KOPT-K1 (cell line): ENCODE data around the gene ISG20.
A peak's percentile ranks its signal among the peaks of the same experiment; 100 is the strongest.
"Not testable (repeated sequence)": the region's sequence is repeated elsewhere in the genome, so short reads cannot be mapped to it uniquely, and the experiment has no call there.

Experiments
- H3K27ac ChIP-seq: fragments of 200-600 bp; sonication (generic); 2 replicates; pipeline ENCODE4 v1.5.1; 2016; ENCODE audit warnings: antibody characterized with exemption, mild to moderate bottlenecking, low read depth, low read length; ENCODE audit not compliant: poor library complexity, severe bottlenecking
- H3K36me3 ChIP-seq: fragments of 200-600 bp; sonication (generic); 2 replicates; pipeline ENCODE4 v1.5.1; 2017; ENCODE audit warnings: antibody characterized with exemption, mild to moderate bottlenecking, low read length, moderate library complexity; ENCODE audit not compliant: insufficient read depth
- H3K9me3 ChIP-seq: fragments of 200-600 bp; sonication (generic); 2 replicates; pipeline ENCODE4 v1.5.1; 2017; ENCODE audit warnings: antibody characterized with exemption, low read length, mild to moderate bottlenecking; ENCODE audit not compliant: insufficient read depth, poor library complexity, severe bottlenecking

Gene ISG20

DNA sequence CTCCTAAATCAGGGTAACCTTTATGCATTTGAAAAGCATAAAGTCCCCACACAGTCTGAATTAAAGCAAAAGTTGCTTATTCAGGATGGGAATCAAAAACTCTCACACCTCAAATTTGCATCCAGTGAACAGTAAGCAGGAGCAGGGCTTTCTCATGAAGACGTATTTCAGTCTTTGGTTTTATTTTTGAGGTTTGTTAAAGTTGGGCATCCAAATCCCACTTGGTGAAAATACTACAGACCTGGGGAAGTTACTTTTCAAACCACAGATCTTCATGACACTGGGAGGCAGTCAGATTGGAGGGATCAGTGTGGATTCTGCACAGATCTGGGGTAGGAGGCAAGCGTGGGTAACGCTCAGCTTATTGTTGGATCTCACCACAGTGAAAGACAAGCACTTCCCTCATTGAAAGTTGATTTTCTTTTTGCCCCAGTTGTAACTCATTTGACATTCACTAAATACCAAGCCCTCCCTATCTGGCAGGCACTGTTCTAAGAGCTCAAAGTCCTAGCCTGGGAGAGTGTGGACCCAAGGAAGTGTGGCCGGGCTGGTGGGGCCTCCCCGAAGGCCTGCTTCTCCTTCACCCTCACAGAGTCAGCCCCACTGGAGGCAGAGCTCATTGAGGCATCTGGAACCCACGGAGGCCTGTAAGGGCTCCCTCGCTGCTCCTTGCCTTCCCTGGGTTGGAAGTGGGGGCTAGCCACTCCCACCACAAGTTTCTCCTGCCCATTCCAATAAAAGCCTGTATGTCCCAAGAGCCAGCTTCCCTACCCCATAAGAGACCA, 783 bp upstream of the ISG20 start:
- peak overlapping the region; percentile 68 for H3K27ac ChIP-seq
- H3K36me3 ChIP-seq, result peaks cover 26% of the 10 kb centered on the region
- no peaks in the 10 kb centered on the region for H3K9me3 ChIP-seq

DNA sequence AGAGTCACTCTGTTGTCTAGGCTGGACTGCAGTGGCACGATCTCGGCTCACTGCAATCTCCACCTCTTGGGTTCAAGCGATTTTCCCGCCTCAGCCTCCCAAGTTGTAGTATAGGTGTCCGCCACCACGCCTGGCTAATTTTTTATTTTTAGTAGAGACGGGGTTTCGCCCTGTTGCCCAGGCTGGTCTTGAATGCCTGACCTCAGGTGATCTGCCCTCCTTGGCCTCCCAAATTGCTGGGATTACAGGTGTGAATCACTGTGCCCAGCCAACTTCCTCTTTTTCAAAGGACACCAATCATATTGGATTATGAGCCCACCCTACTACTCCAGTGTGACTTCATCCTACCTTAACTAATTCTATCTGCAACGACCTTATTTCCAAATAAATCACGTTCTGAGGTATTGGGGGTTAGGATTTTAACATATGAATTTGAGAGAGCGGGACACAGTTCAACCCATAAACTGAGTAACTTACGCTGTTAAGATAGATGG, 3.2 kb downstream of the ISG20 start:
- H3K27ac ChIP-seq, result no peak overlapping the region
- no peaks in the 10 kb centered on the region for H3K9me3 ChIP-seq
- H3K36me3 ChIP-seq, result no peaks in the 10 kb centered on the region

DNA sequence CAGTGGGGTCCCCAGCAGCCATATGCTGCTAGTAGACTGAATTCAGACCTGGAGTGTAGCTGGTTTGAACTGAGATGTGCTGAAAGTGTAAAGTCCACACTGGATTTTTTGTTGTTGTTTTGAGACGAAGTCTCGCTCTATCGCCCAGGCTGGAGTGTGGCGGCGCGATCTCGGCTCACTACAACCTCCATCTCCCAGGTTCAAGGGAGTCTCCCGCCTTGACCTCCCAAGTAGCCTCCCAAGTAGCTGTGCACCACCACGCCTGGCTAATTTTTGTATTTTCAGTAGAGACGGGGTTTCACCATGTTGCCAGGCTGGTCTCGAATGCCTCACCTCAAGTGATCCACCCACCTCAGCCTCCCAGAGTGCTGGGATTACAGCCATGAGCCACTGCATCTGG, 3.7 kb downstream of the ISG20 start:
- H3K27ac ChIP-seq, H3K36me3 ChIP-seq, H3K9me3 ChIP-seq: not testable (repeated sequence)

DNA sequence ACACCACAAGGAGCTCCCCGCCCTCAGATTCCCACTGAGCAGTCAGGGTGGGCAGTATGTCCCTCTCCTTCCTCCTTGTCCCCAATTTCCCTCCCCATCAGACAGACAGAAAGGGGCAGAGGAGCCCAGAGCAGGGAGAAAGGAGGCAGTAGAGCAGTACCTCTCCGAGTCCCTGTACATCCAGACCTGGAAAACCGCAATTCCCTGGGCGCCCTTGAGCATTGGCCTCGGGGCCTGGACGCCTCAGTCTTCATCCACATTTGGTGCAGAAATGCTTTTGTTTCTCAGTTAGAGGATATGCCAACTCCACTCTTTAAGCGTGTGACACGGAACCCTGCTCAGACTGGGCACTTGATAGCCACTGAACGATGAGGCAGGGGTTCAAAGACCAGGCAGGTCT, 5.9 kb downstream of the ISG20 start:
- H3K9me3 ChIP-seq, result no peaks in the 10 kb centered on the region
- no peaks in the 10 kb centered on the region for H3K36me3 ChIP-seq
- H3K27ac ChIP-seq, result no peak overlapping the region

DNA sequence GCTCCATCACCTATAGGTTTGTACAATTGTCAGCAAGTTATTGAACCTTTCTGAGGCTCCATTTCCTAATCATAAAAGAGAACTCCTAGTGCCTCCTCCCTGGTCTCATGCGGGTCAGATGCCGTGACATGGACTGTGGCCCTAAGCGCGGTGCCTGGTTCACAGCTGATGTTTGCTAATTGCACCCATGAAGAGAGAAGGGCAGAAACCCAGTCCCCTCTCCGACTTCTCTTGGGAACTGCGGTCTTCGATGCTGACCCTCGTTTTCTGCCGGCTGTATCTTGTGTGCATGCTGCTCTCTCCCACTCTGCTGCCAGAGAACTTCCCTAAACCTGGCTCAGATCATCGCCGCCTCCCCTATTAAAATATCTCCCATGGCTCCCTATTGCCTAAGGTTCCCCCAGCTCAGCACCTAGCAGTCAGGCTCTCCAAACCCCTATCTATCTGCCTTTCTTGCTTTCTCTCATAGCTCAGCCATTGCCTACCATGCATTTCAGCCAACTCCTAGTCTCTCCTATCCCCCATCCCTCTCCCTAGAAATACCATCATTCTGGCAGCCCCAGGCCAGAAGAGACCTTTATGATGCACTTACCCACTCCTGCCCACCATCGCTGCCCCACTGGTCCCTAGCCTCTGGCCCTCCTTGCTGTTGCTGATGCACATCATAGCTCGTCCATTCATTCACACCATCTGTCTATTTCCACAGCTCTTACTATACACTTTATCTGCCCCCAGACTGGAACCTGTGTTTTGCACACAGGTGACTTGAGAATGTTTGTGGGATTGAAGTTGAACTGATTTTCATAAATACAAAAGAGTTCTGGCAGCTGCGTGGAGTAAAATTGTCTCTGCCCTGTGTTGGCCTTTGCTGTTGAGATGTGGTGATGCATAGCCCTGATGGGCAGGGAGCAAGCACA, 6.6 kb downstream of the ISG20 start:
- Histone ChIP-seq H3K36me3 (no peaks in the 10 kb centered on the region), H3K27ac (no peak overlapping the region), H3K9me3 (no peaks in the 10 kb centered on the region)

DNA sequence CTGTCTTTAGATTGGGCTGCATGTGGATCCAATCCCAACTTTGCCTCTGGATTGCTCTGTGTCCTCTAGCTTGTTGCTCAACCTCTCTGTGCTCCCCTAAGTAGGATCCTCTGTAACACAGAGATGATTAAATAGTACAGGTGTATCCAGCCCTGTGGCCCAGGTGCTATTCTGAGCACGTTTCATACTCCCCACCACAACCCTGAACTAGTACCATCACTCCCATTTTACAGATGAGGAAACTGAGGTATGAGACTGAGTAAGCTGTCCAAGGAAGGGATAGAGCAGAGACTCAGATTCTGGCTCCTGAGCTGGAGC, 7.2 kb downstream of the ISG20 start:
- Histone ChIP-seq H3K27ac (no peak overlapping the region), H3K36me3 (no peaks in the 10 kb centered on the region), H3K9me3 (no peaks in the 10 kb centered on the region)

DNA sequence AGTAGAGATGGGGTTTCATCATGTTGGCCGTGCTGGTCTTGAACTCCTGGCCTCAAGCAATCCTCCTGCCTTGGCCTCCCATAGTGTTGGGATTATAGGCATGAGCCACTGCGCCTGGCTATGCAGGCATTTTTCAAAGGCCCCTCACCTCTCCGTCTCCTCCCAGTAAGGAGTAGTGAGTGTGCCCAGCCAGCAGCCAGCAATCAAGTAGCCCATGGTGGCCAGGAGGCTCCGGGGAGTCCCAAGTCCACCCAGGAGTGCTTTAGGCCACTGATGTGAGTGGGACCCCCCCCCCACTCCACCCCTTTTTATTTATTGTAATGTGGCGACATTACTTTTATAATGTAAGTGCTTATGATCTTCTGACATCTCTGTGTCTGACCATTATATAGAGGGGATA, 8.1 kb downstream of the ISG20 start:
- no peaks in the 10 kb centered on the region for H3K9me3 ChIP-seq
- H3K27ac ChIP-seq, result no peak overlapping the region
- H3K36me3 ChIP-seq, result no peaks in the 10 kb centered on the region

DNA sequence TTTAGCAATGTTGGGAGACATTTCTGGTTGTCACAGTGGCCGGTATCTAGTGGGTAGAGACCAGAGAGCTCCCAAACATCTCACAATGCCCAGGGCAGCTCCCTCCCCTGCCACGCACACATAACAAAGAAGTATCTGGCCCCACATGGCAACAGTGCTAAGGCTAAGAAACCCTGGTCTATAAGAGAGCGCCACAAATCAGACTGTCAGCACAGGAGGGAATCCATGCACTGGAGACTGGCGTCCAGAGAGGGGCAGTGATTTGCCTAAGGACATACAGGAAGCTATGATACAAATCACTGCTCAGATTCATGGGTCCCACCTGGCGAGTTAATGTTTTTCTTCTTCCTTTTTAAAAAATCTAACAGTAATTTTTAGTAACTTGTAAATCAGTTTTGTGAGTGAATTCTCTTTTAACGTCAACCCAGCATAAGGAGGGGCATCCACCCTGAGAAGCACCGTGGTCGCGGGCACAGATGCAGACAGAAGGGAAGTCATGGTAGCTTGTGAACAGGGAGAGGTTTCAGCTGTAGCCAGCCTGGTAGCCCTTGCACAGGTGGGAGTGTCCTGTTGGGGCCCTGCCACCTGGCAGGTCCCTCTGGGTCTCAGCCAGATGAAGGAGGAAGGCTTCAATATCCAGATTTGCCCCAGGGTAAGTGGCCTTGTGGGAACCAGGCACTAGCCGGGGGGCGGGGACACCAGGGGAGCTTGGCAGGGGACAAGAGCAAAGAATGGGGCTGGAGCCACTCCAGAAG, 8.7 kb downstream of the ISG20 start:
- H3K27ac ChIP-seq, result no peak overlapping the region
- no peaks in the 10 kb centered on the region for H3K36me3 ChIP-seq
- H3K9me3 ChIP-seq, result no peaks in the 10 kb centered on the region

DNA sequence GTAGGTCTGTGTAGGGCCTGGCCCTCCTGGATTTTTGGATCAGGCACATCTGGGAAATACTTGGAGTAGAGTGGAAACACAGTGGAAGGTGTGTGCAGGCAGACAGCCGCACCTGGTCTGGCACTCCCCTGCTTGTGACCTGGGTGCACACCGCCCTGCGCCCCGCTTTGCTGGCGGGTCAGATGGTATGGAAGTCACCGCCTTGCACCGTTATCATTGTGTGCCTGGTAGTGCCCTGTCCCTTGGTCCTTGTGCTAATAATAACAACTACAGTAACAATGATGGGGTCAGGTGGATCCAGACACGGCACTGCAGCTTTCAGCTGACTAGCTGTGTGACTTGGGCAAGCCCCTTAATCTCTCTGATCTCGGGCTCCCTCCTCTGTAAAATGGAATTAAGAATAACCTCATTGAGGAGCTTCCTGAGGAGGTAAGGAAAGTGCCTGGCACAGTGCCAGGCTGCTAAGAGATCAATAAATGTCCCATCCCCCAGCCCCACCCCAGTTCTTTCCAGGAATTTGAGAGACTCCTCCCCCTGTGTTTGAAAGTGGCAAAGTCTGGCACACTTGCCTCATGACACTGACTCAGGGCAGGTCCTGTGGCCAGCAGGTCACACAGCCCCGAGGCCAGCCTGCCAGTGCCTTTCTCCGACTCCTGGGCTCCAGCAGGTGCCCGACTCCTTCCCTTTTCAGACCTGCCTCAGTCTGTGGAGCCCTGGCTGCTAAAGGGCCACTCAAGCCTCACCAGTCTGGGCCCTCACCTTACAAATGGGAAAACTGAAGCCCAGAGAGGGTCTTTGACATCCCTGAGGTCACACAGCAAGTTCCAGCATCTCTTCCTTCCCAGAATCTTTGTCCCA, 9.8 kb downstream of the ISG20 start:
- Histone ChIP-seq H3K27ac (no peak overlapping the region), H3K9me3 (no peaks in the 10 kb centered on the region), H3K36me3 (no peaks in the 10 kb centered on the region)

DNA sequence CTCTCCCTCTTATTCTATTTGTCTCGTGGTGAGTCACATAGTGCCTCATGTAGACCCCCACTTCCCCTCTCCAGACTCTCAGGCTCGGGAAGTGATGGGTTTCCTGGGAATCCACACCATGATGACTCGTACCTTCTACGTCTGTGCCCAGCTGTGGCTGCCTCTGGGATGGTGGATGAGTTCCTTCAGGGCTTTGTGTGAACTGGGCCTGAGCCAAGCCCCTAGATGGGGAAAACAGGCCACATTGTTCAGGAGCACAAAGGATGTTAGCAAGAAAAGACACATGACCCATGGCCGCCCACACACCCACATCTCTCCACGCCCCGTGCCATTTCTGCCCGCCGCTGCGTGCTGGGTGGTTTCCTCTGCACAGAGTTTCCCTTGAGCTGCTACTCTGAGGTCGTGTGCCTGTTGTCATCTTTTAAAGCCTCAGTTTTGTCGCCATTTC, 10.5 kb downstream of the ISG20 start:
- Histone ChIP-seq H3K27ac (no peak overlapping the region), H3K9me3 (no peaks in the 10 kb centered on the region), H3K36me3 (no peaks in the 10 kb centered on the region)

DNA sequence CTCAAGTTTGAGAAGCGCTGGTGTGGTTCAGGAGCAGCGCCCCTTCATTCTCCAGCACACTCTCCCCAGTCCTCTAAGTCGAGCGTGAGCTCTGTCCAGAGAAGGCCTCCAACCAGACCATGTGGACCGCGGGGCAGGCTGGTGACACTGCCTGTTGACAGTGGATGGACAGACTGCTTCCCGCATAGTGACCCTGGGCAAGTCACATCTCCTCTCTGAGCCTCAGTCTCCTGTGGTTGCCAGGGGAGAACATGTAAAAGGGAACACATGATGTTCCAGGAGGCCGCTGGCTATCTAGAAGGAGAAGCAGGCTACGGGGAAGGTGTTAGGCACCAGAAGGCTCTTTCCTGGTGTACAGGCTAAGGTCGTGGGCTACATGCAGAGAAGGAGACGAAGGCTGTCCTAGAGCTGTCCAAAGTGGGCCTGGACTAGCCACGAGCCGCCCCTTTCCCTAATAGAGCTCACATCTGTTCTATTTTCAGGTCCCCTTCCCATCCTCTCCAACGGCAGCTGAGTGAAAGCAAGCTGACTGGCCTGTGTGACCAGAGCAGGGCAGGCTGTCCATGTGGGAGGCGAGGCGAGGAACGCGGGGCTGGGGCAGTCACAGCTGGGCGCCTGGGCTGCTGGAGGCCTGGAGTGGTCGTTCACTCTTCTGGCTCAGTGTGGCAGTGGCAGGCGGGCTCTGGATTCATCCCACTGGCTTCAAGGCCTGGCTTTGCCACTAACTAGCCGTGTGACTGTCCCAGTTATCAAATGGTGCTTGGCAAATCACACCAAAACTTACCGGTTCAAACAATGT, 11.1 kb downstream of the ISG20 start:
- Histone ChIP-seq H3K27ac (no peak overlapping the region), H3K36me3 (no peaks in the 10 kb centered on the region), H3K9me3 (no peaks in the 10 kb centered on the region)

DNA sequence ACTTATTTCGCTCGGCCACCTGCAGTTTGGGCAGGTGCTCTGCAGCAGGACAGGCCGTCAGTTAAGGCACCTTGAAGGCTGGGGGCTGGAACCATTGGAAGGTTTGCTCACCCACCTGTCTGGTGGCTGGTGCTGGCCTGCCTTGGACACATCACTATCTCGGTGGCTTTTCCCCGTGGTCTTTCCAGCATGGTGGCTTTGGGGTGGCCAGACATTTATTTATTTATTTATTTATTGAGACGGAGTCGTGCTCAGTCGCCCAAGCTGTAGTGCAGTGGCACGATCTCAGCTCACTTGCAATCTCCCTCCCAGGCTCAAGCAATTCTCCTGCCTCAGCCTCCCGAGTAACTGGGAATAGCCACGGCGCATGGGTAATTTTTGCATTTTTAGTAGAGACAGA, 11.7 kb downstream of the ISG20 start:
- Histone ChIP-seq H3K9me3 (no peaks in the 10 kb centered on the region), H3K27ac (no peak overlapping the region), H3K36me3 (no peaks in the 10 kb centered on the region)

DNA sequence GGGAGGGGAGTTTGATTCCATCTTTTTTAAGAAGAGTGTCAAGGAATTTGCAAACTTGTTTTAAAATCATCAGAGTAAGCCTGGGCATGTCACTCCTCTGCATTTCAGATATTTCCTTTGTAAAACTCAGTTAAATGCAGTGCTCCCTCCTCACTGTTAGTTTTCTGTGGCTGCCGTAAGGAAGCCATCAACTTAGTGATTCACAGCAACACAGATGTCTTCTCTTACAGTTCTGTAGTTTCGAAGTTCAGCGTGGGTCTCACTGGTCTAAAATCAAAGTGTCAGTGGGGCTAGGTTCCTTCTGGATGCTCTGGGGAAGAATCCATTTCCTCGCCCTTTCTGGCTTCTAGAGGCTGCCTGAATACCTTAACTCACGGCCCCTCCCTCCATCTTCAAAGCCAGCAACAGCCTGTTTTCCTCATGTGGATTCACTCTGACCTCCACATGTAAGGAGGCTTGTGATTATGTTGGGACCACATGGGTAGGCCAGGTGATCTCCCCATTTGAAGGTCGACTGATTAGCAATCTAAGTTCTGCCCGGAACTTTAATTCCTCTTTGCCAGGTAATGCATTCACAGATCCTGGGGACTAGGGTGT, 12.4 kb downstream of the ISG20 start:
- no peaks in the 10 kb centered on the region for H3K9me3 ChIP-seq
- no peak overlapping the region for H3K27ac ChIP-seq
- H3K36me3 ChIP-seq, result no peaks in the 10 kb centered on the region
